ENCODE results near the gene CNTN5. TPM values are rescaled to one million over a fixed set of nuclear protein-coding genes. Genes with fewer than 3 reads are reported as not detected.

The CNTN5 gene
- total RNA-seq, 4 donors from 2014 or later = 0.51 to 2.3 (median 0.58) TPM; not detected in 1

DNA sequence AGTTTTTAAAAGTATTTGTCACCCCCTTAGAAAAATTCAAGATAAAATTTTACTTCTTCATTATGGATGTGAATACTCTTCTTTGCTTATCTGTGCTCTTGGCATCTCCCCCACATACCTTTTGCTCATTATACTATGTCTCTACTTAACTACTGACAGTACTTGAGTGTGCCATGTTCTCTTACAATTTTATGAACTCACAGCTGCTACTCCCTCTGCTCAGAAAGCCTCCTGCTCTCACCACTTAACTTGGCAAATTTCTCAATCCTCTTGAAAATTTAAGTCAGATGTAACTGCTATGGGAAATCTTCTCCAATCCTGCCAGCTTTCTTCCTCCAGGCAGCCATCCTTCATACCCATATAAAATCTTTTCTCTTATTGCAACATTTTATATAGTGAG lies 163.4 kb downstream of the CNTN5 start:
- Histone ChIP-seq H3K4me1 (no peaks in the 10 kb centered on the region), H3K4me3 (no peak overlapping the region), H3K36me3 (no peaks in the 10 kb centered on the region), H3K27ac (no peak overlapping the region), H3K27me3 (no peaks in the 10 kb centered on the region), H3K9me3 (no peaks in the 10 kb centered on the region)
- intact Hi-C loops (cut with DNase I; ENCODE audit: low total_unique reads) = no loop called here
- no peak for TF ChIP-seq POLR2A (IDR thresholded peaks at IDR 0.05)
- TF ChIP-seq, protein P1, sequence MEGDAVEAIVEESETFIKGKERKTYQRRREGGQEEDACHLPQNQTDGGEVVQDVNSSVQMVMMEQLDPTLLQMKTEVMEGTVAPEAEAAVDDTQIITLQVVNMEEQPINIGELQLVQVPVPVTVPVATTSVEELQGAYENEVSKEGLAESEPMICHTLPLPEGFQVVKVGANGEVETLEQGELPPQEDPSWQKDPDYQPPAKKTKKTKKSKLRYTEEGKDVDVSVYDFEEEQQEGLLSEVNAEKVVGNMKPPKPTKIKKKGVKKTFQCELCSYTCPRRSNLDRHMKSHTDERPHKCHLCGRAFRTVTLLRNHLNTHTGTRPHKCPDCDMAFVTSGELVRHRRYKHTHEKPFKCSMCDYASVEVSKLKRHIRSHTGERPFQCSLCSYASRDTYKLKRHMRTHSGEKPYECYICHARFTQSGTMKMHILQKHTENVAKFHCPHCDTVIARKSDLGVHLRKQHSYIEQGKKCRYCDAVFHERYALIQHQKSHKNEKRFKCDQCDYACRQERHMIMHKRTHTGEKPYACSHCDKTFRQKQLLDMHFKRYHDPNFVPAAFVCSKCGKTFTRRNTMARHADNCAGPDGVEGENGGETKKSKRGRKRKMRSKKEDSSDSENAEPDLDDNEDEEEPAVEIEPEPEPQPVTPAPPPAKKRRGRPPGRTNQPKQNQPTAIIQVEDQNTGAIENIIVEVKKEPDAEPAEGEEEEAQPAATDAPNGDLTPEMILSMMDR (IDR thresholded peaks at IDR 0.05) = no peak
- DNase-seq = no peak

DNA sequence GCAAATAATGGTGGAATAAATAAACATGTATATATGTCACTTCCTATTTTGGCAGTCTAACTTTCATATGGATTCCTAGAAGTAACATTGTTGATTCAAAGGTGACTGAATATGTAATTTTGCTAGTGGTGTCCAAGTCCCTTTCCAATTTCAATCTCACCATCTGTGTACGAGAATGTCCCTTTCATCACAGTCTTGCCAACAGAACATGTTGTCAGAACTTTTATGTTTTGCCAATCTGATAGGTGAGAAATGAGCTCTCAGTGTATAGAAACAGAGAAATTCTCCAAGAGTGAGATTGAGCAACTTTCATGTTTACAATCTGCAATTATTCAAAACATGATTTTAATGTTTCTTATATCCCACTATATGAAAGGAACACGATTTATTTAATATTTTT lies 167.5 kb downstream of the CNTN5 start:
- TF ChIP-seq POLR2A (IDR thresholded peaks at IDR 0.05) = no peak
- TF ChIP-seq, protein P1 (IDR thresholded peaks at IDR 0.05) = no peak
- H3K27me3 ChIP-seq = no peaks in the 10 kb centered on the region
- no peaks in the 10 kb centered on the region for H3K9me3 ChIP-seq
- no peak overlapping the region for H3K27ac ChIP-seq
- H3K4me1 ChIP-seq = no peaks in the 10 kb centered on the region
- H3K36me3 ChIP-seq = no peaks in the 10 kb centered on the region
- no peak overlapping the region for H3K4me3 ChIP-seq
- intact Hi-C loops (cut with DNase I; ENCODE audit: low total_unique reads) = no loop called here
- no peak for DNase-seq

DNA sequence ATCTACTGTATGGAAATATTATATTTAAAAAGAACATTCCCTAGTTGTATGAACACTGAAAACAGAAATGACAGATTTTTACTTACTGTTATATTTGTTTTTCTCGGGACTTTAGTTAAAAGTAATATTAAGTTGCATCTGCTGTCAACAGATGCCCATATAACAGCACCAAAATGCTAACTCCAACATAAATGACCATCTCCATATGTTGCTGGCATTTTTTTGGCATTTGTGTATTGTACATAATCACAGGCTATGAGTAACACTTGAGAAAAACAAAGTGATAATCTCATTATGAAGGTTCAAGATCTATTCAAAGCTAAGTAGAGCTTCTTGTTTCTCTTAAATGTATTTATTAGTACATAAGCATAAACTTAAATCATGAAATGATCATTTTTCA lies 172.0 kb downstream of the CNTN5 start:
- peaks cover 0 to 2% of the 10 kb centered on the region in 2 donors for H3K36me3 ChIP-seq
- TF ChIP-seq POLR2A (IDR thresholded peaks at IDR 0.05) = no peak
- TF ChIP-seq, protein P1 (IDR thresholded peaks at IDR 0.05) = no peak
- DNase-seq = no peak
- H3K9me3 ChIP-seq = no peaks in the 10 kb centered on the region
- H3K27me3 ChIP-seq = no peaks in the 10 kb centered on the region
- intact Hi-C loops (cut with DNase I; ENCODE audit: low total_unique reads) = no loop called here
- H3K27ac ChIP-seq = no peak overlapping the region
- no peak overlapping the region for H3K4me3 ChIP-seq
- no peaks in the 10 kb centered on the region for H3K4me1 ChIP-seq

DNA sequence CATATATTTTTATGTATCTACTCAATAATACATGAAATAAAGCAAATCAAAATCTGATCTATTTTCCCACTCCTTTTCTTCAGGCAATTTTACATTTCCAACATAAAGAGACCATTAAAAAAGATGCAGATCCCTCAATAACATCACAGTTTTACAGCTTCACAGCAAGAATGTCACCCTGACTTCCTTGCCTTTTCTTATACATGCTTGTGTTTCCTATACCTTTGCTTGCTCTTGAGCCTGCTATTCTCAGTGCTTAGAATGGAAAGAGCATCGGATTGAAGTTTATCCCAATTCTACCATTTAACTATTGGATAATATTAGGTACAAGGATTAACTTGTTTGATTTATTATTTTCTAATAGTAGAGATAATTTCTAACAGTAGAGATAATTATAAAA lies 176.7 kb downstream of the CNTN5 start:
- H3K27me3 ChIP-seq = no peaks in the 10 kb centered on the region
- peaks cover 0 to 2% of the 10 kb centered on the region in 2 donors for H3K36me3 ChIP-seq
- TF ChIP-seq, protein P1 (IDR thresholded peaks at IDR 0.05) = no peak
- no peak for TF ChIP-seq POLR2A (IDR thresholded peaks at IDR 0.05)
- H3K4me1 ChIP-seq = no peaks in the 10 kb centered on the region
- intact Hi-C loops (cut with DNase I; ENCODE audit: low total_unique reads) = no loop called here
- H3K9me3 ChIP-seq = no peaks in the 10 kb centered on the region
- no peak overlapping the region for H3K27ac ChIP-seq
- no peak overlapping the region for H3K4me3 ChIP-seq
- DNase-seq = no peak

DNA sequence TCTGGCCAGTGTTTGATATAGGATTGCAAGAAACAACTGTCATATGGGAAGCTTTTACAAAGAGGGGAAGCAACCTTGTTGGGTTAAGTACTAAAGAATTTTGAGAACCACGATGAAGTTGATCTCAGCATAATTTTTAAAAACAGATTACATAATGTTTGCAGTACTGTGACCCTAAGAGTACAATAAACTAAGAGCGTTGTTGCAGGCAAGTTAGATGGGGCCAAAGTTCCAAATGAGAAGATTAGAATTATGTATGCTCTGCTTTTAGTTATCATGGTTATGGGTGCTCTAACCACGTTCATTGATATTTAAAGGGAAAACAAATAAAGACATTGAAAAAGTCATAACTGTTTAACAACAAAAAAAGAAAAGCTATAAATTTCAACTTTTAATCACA lies 177.5 kb downstream of the CNTN5 start:
- H3K4me3 ChIP-seq = no peak overlapping the region
- intact Hi-C loops (cut with DNase I; ENCODE audit: low total_unique reads) = no loop called here
- TF ChIP-seq, protein P1 (IDR thresholded peaks at IDR 0.05) = no peak
- TF ChIP-seq POLR2A (IDR thresholded peaks at IDR 0.05) = no peak
- peaks cover 0 to 2% of the 10 kb centered on the region in 2 donors for H3K36me3 ChIP-seq
- no peaks in the 10 kb centered on the region for H3K4me1 ChIP-seq
- H3K27me3 ChIP-seq = no peaks in the 10 kb centered on the region
- no peak for DNase-seq
- H3K9me3 ChIP-seq = no peaks in the 10 kb centered on the region
- no peak overlapping the region for H3K27ac ChIP-seq

Data from uterus (tissue), 4 donors.